ENCODE data around the gene CA6.

GRCh38 chr1:8945568-8945967 lies at the start of gene CA6:
- TF ChIP-seq CREB1 (IDR thresholded peaks at IDR 0.05; ENCODE audit: low read depth) (no peak), CEBPB (IDR thresholded peaks at IDR 0.05) (no peak), EP300 (IDR thresholded peaks at IDR 0.05; ENCODE audit: borderline replicate concordance) (no peak), TEAD4 (IDR thresholded peaks at IDR 0.05) (no peak), TAF1 (IDR thresholded peaks at IDR 0.05; ENCODE audit: low read depth) (no peak), YY1 (IDR thresholded peaks at IDR 0.05; ENCODE audit: low read depth) (no peak), MAX (IDR thresholded peaks at IDR 0.05) (no peak), USF1 (IDR thresholded peaks at IDR 0.05) (no peak)
